K562 (cell line): Measurements from ENCODE around the gene TMEM132D. TPM values are rescaled to one million over a fixed set of nuclear protein-coding genes. Genes with fewer than 3 reads are reported as not detected.

ENCODE experiments used
- ATAC-seq: fragments of 200-7000 bp; cut with Tn5 transposase; 3 replicates; pipeline ENCODE4 v1.9.1; 2020; ENCODE audit warnings: moderate library complexity
- BruUV-seq: library from RNA; stranded (reverse); fragments of 400-500 nt; replicated peaks from 2 replicates; lab custom pipeline; 2021; lab: Mats Ljungman, UMichigan
- CTCF ChIA-PET: fragments of 300-600 bp; formaldehyde crosslinking; extraction: SDS; loops from one replicate; lab custom pipeline; 2021; ENCODE audit warnings: low intra/inter-chr PET ratio; lab: Yijun Ruan, JAX
- POLR2A ChIA-PET: fragments of 300-600, 350-650 bp; sonication (Branson Sonifier 250); formaldehyde crosslinking; extraction: SDS; loops from one replicate; lab custom pipeline; 2021; ENCODE audit warnings: antibody characterized with exemption, inconsistent platforms; lab: Yijun Ruan, JAX
- DNase-seq, 4 experiments: peaks; one replicate each; pipeline versions ENCODE4 v3.0.0 to v3.0.0-alpha.2; 2011 to 2018; ENCODE audit warnings: low spot score in 3 of 4, mixed read lengths in 3 of 4; ENCODE audit errors: extremely low read depth in 1 of 4
- FAIRE-seq: peaks from 2 replicates; lab custom pipeline; 2011; peaks lifted over from hg19 to GRCh38; lab: Jason Lieb, UNC
- H2AFZ ChIP-seq: 2 replicates; pipeline ENCODE4 v1.6.0; 2011; ENCODE audit warnings: low read depth, low read length, control low read depth, inconsistent platforms
- H3K27ac ChIP-seq: fragments of 200-600 bp; 3 replicates; pipeline ENCODE4 v1.8.0; 2011; ENCODE audit warnings: low read depth, mild to moderate bottlenecking, control low read depth, inconsistent platforms, low read length, moderate library complexity, mixed read lengths; ENCODE audit errors: extremely low read depth
- H3K27me3 ChIP-seq, 2 experiments: fragments of 300-600 bp in 1 of 2; 2 replicates in 1 of 2; 3 replicates in 1 of 2; pipeline versions ENCODE4 v1.6.0 to v1.8.0; 2011; ENCODE audit warnings: inconsistent platforms in 2 of 2, low read length in 2 of 2, mild to moderate bottlenecking in 1 of 2, mixed read lengths in 1 of 2, moderate library complexity in 1 of 2; ENCODE audit not compliant: control insufficient read depth in 2 of 2, insufficient read depth in 2 of 2
- H3K36me3 ChIP-seq: fragments of 300-600 bp; 3 replicates; pipeline ENCODE4 v1.8.0; 2011; ENCODE audit warnings: mild to moderate bottlenecking, low read length, inconsistent platforms; ENCODE audit not compliant: control insufficient read depth, insufficient read depth
- H3K4me1 ChIP-seq, 2 experiments: fragments of 200-600 bp in 1 of 2; replicated peaks in 1 of 2; 2 replicates in 1 of 2; 3 replicates in 1 of 2; pipeline versions ENCODE4 v1.5.1 to v1.8.0; 2011; ENCODE audit warnings: inconsistent platforms in 2 of 2, low read length in 2 of 2, mild to moderate bottlenecking in 1 of 2, mixed read lengths in 1 of 2, moderate library complexity in 1 of 2; ENCODE audit not compliant: control insufficient read depth in 2 of 2, insufficient read depth in 2 of 2
- H3K4me2 ChIP-seq: 2 replicates; pipeline ENCODE4 v1.6.1; 2011; ENCODE audit warnings: low read length, control low read depth, inconsistent platforms, mixed read lengths; ENCODE audit not compliant: insufficient read depth
- H3K4me3 ChIP-seq: fragments of 200-600 bp; sonication (generic), shearing (Covaris generic); 2 replicates; pipeline ENCODE4 v1.5.1; 2016; ENCODE audit warnings: control low read depth, inconsistent platforms
- H3K79me2 ChIP-seq: fragments of 200-600 bp; 3 replicates; pipeline ENCODE4 v1.8.0; 2011; ENCODE audit warnings: low read length, inconsistent platforms; ENCODE audit not compliant: control insufficient read depth, insufficient read depth
- H3K9ac ChIP-seq, 2 experiments: 2 replicates each; pipeline versions ENCODE4 v1.6.0 to v1.6.1; 2011; ENCODE audit warnings: low read depth in 2 of 2, low read length in 2 of 2, control low read depth in 1 of 2, inconsistent platforms in 1 of 2, mild to moderate bottlenecking in 1 of 2, mixed read lengths in 1 of 2; ENCODE audit not compliant: insufficient read depth in 1 of 2
- H3K9me1 ChIP-seq: one replicate; pipeline ENCODE4 v1.6.0; 2011; ENCODE audit warnings: inconsistent platforms, mild to moderate bottlenecking, low read length, moderate library complexity; ENCODE audit not compliant: control insufficient read depth, insufficient read depth
- H3K9me3 ChIP-seq: replicated peaks from 2 replicates; pipeline ENCODE4 v1.5.1; 2011; ENCODE audit warnings: low read depth, low read length, inconsistent platforms; ENCODE audit not compliant: control insufficient read depth, insufficient read depth
- H4K20me1 ChIP-seq: replicated peaks from 2 replicates; pipeline ENCODE4 v1.6.1; 2011; ENCODE audit warnings: low read length, inconsistent platforms, mixed read lengths; ENCODE audit not compliant: control insufficient read depth, insufficient read depth
- ETV6 ChIP-seq, 3 experiments: fragments of 150-350 bp in 1 of 3; sonication (generic) in 1 of 3; formaldehyde crosslinking in 1 of 3; IDR thresholded peaks; 2 replicates each; pipeline versions ENCODE4 v1.6.1 to v1.8.0; 2014 to 2022; ENCODE audit warnings: borderline replicate concordance in 2 of 3, low read depth in 2 of 3, antibody characterized with exemption in 1 of 3, low read length in 1 of 3, mild to moderate bottlenecking in 1 of 3, missing genetic modification reagents in 1 of 3
- SMC3 ChIP-seq: conservative IDR thresholded peaks from 2 replicates; pipeline ENCODE4 v1.6.1; 2011; ENCODE audit warnings: low read depth, low read length, improper control_type of control experiment; ENCODE audit not compliant: insufficient read depth
- WGBS: fragments of 100-300 bp; shearing (Covaris generic); methylation state at CpG from one replicate; pipeline ENCODE4 v1.1.6; 2016; ENCODE audit warnings: low coverage, mixed read lengths; ENCODE audit not compliant: insufficient coverage; ENCODE audit errors: missing lambda C conversion rate; 5-methylcytosine and 5-hydroxymethylcytosine counted together
- in situ Hi-C: fragments of 300-500 bp; cut with MboI; formaldehyde crosslinking; loops from 4 replicates; pipeline ENCODE4 v1.15.0; 2018; ENCODE audit warnings: inconsistent platforms, mixed read lengths
- intact Hi-C: fragments of 100-400 bp; cut with micrococcal nuclease; formaldehyde crosslinking; loops from 2 replicates; pipeline ENCODE4 v1.14.2; 2022
- polyA plus RNA-seq, 8 experiments: library from polyadenylated mRNA; depleted of rRNA in 4 of 8; stranded (reverse) in 5 of 8; unstranded in 3 of 8; fragments of >200 nt; fragmentation: Nextera tagmentation in 2 of 8; fragmentation: Illumina TruSeq in 1 of 8; extraction: Ambion mirVana in 2 of 8; extraction: Trizol in 1 of 8; gene quantifications; 2 replicates each; pipeline versions ENCODE4 v1.2.1 to v1.2.3, GENCODE V29; 2011 to 2014; ENCODE audit warnings: inconsistent platforms in 1 of 8, missing spikeins in 1 of 8
- total RNA-seq, 7 experiments: library from RNA; depleted of rRNA in 6 of 7; stranded (reverse); fragments of >200 nt in 6 of 7; fragmentation: Illumina TruSeq in 2 of 7; extraction: Trizol in 2 of 7; gene quantifications; 2 replicates each; pipeline versions ENCODE4 v1.2.1 to v1.2.3, GENCODE V29; 2011 to 2021; ENCODE audit warnings: low replicate concordance in 1 of 7
- TF ChIP-seq, protein P1 (sequence below), 2 experiments: fragments of 450-650 bp in 1 of 2; IDR thresholded peaks; 2 replicates each; pipeline ENCODE4 v1.6.1; 2011 to 2017; ENCODE audit warnings: low read depth in 2 of 2, antibody characterized with exemption in 1 of 2, borderline replicate concordance in 1 of 2, low read length in 1 of 2, mild to moderate bottlenecking in 1 of 2, mixed read lengths in 1 of 2; ENCODE audit not compliant: control insufficient read depth in 1 of 2
- TF ChIP-seq, protein P2 (sequence below), 3 experiments: IDR thresholded peaks in 2 of 3; conservative IDR thresholded peaks in 1 of 3; 2 replicates each; pipeline ENCODE4 v1.5.1; 2011 to 2012; ENCODE audit warnings: low read length in 3 of 3, mild to moderate bottlenecking in 3 of 3, control low read depth in 2 of 3, improper control_type of control experiment in 1 of 3, inconsistent platforms in 1 of 3, low read depth in 1 of 3, mixed read lengths in 1 of 3, moderate library complexity in 1 of 3; ENCODE audit not compliant: insufficient read depth in 2 of 3

Gene TMEM132D
- total and polyA plus RNA-seq, 9 of the 15 experiments (the other 6 are each of a cell fraction or from before 2014, with no cell fraction given): not detected

DNA sequence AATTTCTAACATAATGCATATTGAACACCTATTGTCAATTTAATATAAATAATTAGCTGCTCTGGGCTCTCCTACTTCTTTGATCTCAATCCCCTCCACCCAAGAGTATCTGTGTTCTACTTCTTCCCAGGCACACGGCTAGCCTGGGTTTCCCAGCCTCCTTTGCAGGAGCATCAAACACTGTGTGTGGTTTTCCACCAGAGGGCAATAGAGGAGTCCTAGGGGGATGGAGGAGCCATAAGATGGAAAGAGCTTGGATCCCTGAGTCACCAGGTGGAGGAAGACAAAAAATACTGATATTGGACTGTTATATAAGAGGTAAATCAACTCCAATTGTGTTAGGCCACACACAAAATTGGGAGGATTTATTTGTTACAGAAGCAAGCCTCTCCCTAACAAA is 716.9 kb downstream of the TMEM132D start:
- H4K20me1 ChIP-seq: no peaks in the 10 kb centered on the region
- WGBS: 0% methylated on average over 1 of the region's 1 CpG
- ChIA-PET POLR2A (interaction anchor here (0.5 to 1.5 kb wide), 3 partner anchors 37 to 175 kb away, joined by 3 to 6 read pairs (median 3); no protein-coding TSS in a partner anchor), CTCF (no interaction called here)
- in situ Hi-C loops: loop anchor here (25.0 kb wide), 1 partner anchor 725 kb away; the partner anchor contains the start of gene TMEM132D
- peak; percentile 83 for ATAC-seq
- H3K36me3 ChIP-seq: no peaks in the 10 kb centered on the region
- TF ChIP-seq SMC3 (0 out of 2 replicates have a peak, but pooled peaks have one; percentile 16), ETV6 (IDR thresholded peaks at IDR 0.05; ENCODE audit: borderline replicate concordance in 1 of 2, low read depth in 2 of 2, low read length in 1 of 2) (no peak), ETV6 (CRISPR knock-in tag; IDR thresholded peaks at IDR 0.05; ENCODE audit: borderline replicate concordance) (no peak)
- TF ChIP-seq, protein P1, sequence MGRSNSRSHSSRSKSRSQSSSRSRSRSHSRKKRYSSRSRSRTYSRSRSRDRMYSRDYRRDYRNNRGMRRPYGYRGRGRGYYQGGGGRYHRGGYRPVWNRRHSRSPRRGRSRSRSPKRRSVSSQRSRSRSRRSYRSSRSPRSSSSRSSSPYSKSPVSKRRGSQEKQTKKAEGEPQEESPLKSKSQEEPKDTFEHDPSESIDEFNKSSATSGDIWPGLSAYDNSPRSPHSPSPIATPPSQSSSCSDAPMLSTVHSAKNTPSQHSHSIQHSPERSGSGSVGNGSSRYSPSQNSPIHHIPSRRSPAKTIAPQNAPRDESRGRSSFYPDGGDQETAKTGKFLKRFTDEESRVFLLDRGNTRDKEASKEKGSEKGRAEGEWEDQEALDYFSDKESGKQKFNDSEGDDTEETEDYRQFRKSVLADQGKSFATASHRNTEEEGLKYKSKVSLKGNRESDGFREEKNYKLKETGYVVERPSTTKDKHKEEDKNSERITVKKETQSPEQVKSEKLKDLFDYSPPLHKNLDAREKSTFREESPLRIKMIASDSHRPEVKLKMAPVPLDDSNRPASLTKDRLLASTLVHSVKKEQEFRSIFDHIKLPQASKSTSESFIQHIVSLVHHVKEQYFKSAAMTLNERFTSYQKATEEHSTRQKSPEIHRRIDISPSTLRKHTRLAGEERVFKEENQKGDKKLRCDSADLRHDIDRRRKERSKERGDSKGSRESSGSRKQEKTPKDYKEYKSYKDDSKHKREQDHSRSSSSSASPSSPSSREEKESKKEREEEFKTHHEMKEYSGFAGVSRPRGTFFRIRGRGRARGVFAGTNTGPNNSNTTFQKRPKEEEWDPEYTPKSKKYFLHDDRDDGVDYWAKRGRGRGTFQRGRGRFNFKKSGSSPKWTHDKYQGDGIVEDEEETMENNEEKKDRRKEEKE (IDR thresholded peaks at IDR 0.05; ENCODE audit: borderline replicate concordance in 1 of 2, control insufficient read depth in 1 of 2, low read depth in 2 of 2, low read length in 1 of 2): no peak
- TF ChIP-seq, protein P2, sequence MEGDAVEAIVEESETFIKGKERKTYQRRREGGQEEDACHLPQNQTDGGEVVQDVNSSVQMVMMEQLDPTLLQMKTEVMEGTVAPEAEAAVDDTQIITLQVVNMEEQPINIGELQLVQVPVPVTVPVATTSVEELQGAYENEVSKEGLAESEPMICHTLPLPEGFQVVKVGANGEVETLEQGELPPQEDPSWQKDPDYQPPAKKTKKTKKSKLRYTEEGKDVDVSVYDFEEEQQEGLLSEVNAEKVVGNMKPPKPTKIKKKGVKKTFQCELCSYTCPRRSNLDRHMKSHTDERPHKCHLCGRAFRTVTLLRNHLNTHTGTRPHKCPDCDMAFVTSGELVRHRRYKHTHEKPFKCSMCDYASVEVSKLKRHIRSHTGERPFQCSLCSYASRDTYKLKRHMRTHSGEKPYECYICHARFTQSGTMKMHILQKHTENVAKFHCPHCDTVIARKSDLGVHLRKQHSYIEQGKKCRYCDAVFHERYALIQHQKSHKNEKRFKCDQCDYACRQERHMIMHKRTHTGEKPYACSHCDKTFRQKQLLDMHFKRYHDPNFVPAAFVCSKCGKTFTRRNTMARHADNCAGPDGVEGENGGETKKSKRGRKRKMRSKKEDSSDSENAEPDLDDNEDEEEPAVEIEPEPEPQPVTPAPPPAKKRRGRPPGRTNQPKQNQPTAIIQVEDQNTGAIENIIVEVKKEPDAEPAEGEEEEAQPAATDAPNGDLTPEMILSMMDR (IDR thresholded peaks at IDR 0.05 in 2 of 3, conservative IDR thresholded peaks at IDR 0.05 in 1 of 3; ENCODE audit: insufficient read depth in 2 of 3, low read depth in 1 of 3, low read length in 3 of 3): peak; percentile 35 to 41 (median 40); a peak in 4 of 6 replicates
- no peak overlapping the region for H3K4me3 ChIP-seq
- no TSS peak for BruUV-seq
- no peak overlapping the region for H3K9ac ChIP-seq
- peak in 2 of 4 experiments; percentile 19 to 35 for DNase-seq
- no peak overlapping the region for H3K4me2 ChIP-seq
- intact Hi-C loops: loop anchor here (10.0 kb wide), 1 partner anchor 828 kb away; no protein-coding TSS in a partner anchor
- no peaks in the 10 kb centered on the region for H3K4me1 ChIP-seq
- no peak overlapping the region for H2AFZ ChIP-seq
- no peak for FAIRE-seq
- peaks cover 0 to 8% of the 10 kb centered on the region in 2 experiments; a peak in 2 of 5 replicates for H3K27me3 ChIP-seq
- H3K9me1 ChIP-seq: no peaks in the 10 kb centered on the region
- H3K9me3 ChIP-seq: no peaks in the 10 kb centered on the region
- no peak overlapping the region for H3K27ac ChIP-seq
- no peaks in the 10 kb centered on the region for H3K79me2 ChIP-seq
